Fibroblast of skin of left quadriceps (primary cell): ENCODE measurements around the gene FAXDC2.

Source experiments
- DNase-seq, 2 experiments: peaks; one replicate each; pipeline ENCODE4 v3.0.0-alpha.2; 2013; ENCODE audit warnings: low read depth in 2 of 2

Gene FAXDC2, protein sequence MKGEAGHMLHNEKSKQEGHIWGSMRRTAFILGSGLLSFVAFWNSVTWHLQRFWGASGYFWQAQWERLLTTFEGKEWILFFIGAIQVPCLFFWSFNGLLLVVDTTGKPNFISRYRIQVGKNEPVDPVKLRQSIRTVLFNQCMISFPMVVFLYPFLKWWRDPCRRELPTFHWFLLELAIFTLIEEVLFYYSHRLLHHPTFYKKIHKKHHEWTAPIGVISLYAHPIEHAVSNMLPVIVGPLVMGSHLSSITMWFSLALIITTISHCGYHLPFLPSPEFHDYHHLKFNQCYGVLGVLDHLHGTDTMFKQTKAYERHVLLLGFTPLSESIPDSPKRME

DNA sequence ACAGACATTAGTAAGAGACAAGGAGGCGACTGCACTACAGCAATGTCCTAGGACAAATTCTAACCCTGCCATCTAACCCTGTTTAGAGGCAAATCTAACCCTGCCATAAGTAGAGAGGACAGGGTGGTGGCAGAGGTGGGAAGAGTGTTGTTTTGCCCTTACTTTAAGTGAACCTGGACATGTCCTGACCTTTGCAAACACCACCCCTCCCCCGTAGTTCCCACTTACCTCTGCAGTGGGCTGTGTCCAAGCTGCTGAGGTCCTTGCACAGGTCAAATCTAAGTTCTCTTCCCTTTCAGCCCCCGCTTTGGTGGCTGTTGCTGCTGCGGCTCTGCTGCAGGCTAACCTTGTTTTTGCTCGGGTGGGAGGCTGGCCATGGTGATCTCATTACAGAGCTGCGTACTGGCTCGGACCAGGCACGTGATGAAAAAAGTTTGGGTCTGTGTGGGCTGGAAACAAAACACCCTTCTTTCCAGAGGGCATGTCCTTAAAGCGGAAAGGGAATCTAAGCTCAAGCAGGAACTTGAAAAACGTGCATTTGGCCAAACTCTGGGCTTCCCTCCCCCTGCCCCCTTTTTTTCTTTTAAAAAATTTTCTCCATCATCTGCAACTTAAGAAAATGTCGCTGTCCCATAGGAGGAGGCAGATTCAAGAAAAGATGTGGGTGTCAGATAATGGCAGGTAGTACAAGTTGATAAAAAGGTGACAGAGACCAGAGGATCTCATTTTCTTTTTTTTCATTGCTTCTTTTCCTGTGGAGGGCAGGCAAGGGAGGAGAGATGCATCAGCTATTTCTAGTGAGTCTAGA lies at the start of gene FAXDC2:
FAXDC2 (minus strand) TSS at position 349 of the 808 bp plus-strand sequence. CDS start 12,425 bp downstream, outside the sequence.
- DNase-seq: peak; percentile 52 to 56

DNA sequence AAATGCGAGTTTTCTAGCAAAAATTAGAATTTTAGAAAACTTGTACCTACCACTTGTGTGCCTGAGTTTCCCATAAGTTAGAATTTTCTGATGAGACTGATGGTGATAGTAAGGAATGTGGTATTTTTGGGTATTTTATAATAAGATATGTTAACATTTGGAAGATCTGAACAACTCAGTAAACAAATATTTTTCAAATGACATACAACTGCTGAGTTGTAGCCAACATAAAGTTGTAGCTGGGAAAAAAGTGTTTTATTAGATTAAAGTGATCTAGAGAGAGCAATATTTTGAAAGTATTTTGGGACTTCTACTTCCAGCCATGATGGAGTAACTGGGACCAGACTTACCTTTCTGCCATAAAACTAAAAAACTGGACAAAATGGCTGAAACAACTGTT lies 49.7 kb upstream of the FAXDC2 start:
- no peak for DNase-seq

DNA sequence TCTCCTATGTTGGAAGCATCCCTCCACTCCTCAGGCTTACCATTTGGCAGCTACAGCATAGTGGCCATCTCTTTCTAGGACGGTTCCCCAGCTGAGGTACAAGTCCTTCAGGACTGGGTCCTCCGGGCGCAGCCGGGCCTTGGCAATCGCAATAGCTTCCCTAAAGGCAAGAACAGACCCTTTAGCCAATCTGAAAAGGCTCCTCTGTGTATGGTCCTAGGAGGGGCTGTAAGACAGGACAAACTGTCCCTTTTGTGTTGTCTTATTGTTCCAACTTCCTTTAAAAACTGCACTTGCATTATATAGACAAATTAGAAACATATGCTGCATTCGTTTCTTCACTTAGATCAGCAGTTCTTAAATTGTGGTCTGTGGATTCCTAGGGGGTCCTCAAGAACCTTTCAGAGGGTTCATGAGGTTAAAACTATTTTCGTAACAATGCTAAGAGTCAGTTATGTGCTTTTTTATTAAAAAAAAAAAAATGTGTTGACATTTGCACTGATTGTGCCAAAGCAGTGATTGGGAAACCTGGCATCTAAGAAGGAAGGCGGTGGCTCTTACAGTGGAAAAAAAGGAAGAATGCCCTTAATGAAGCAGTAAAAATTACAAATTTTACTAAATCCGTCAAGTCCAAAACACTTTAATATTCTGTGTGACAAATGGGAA lies 48.9 kb upstream of the FAXDC2 start:
- DNase-seq: no peak

DNA sequence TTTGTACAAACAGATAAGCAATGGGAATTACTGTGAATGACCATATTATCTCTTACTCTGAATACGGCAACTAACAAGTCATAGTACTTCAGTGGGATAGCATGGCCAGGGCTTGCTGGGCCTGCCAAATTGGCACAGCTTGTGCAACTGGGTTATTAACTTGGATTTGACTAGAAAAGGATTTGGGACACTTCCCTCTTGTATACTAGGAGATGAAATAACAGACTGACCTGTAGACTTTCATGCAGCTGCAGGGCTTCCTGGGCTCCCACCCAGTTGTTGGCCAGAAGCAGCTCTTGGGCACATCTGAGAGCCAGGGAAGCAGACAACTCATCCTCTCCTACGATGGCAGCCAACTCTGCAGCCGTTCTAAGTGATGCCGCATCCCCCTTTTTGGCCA lies 47.8 kb upstream of the FAXDC2 start:
- DNase-seq: no peak

DNA sequence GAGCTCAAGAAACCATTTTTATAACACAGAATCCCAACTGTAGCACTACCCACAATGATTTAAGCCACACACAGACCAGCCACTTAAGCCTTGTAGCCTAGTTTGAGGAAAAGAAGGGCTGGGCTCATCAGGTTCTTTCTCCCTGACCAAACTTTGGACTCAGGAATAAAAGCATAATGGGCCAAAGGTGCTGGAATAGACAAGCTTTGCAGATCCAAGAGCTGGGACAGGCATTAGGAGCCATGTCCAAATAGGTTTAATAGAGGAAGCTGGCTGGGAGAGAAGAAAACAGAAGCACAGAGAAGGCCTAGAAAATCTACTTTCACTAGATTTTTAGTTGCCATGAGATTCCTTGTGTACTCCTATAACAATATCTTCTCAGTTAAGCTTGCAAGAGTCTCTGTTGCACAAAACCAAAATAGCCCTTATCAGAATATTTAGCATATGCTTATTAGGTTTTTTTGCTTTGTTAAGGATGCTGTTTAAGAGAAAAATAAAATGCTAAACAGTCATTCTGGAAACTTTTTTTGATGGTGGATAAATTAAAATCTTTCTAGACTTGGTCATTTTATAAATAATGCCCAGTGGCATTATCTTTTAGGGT lies 46.3 kb upstream of the FAXDC2 start:
- no peak for DNase-seq

DNA sequence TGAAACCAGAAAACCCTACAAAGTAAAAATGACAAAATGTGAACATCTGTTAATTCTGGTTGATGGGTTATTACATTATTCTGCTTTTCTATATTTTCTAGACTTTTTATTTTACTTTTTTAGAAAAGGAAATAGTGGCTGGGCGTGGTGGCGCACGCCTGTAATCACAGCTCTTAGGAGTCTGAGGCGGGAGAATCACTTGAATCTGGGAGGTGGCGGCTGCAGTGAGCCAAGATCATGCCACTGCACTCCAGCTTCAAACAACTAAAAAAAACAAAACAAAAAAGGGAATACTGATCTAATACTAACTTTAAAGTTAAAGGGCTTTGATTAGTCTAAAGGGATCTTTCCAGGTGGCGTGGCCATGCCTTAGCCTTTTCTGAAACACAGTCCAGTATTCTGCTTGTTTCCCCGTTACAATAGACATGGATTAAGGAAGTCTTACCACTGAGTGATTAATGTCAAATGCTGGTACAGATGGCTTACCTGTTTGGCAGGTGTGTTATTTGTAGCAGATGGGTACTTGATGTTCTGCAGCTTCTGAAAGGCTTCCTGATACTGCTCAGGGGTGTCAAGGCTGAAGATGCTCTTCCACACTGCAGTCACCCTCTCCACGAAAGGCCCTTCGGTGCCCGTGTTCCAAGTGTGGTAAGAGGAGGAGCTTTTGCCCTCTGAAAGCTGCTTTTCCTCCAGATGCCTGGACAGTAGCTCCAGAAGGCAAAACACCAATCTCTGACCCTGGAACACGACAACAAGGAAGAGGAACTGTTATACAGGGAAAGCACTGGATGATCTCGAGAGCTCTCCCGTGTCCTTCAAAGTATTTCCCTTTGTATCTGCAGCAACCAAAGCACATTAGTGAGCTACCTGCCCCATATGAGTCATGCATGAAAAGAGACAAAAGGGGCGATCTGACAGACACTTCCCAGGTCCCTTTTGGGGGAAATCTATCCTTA lies 45.5 kb upstream of the FAXDC2 start:
- no peak for DNase-seq

DNA sequence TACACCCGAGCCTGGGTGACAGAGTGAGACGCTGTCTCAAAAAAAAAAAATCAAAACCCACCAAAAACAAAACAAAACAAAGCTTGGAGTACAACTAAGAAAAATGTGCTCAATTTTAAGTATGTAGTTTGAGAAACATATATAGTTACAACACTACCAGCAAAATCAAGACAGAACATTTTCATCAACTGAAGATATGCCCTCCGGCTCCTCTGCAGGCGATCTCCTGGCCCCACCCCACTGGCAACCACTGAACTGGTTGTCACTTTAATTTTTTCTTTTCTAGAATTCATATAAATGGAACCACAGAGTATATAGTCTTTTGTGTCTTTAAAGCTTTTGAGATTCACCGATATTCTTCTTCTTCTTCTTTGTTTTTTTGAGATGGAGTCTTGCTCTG lies 43.0 kb upstream of the FAXDC2 start:
- no peak for DNase-seq

DNA sequence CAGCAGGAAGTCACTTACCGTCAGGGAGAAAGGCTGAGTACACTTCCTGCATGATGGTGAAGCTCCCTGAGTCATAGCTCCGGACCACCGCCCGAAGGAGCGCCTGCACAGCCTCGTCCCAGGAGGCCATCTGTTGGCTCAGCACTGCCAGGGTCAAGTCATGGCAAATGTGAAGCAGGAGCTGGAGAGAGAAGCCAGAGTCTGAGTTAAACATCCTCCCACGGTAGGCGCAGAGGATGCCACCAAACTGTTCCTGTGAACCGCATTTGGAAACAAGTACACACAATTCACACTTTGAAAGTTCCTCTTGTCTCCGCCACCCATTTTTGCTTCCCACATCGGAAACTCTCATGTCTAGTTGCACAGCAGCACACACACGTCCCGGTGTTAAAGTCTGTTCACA lies 42.0 kb upstream of the FAXDC2 start:
- no peak for DNase-seq

DNA sequence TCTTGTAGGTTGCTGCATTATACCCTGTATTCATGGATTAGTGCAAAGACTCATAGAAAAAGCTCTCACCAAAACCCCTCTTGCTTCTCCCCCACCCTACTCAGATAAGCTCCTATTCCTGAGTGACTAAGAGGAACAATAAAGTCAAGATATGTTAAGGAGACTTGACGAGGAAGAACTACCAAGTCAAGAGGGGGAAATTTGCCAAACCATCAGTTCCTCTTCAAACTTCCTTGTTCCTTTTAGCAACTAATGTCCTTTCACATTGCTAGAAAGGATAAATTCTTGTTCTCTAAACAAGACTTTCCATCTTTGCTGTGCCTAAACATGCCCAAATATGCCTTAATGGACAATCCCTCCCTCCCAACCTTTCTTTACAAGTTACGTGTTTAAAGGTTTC lies 35.0 kb upstream of the FAXDC2 start:
- DNase-seq: no peak

DNA sequence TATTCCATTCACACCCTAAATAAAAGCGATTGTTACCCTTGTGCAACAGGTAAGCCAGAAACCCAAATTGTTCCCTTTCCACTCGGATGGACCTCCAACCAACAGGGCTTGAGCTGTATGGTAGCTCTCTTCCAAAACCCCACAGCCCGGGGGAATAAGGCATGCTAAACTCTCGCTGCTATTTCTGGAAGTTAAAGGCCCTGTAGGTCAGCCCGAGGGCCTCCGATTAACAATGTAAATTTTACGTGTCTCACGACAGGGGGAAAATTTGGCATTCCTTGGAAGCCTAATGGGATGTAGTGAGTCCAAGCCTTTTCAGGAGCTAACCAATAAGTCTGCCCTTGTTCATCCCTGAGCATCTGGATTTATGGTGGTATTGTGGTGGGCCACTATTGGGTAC lies 34.0 kb upstream of the FAXDC2 start:
- no peak for DNase-seq

DNA sequence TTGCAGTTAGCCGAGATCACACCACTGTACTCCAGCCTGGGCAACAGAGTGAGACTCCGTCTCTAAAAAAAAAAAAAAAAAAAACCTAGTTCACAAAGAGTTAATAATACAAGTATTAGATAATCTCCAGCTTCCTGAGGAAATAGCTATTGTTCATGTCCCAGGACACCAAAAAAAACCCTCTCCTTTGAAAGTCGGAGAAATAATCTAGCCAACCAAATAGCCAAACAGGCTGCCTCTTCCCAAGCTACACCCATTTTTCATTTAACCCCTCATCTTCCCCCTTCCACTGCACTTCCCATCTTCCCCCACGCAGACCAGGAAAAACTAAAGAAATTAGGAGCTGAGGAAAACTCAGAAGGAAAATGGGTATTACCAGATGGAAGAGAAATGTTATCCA lies 31.6 kb upstream of the FAXDC2 start:
- DNase-seq: no peak

DNA sequence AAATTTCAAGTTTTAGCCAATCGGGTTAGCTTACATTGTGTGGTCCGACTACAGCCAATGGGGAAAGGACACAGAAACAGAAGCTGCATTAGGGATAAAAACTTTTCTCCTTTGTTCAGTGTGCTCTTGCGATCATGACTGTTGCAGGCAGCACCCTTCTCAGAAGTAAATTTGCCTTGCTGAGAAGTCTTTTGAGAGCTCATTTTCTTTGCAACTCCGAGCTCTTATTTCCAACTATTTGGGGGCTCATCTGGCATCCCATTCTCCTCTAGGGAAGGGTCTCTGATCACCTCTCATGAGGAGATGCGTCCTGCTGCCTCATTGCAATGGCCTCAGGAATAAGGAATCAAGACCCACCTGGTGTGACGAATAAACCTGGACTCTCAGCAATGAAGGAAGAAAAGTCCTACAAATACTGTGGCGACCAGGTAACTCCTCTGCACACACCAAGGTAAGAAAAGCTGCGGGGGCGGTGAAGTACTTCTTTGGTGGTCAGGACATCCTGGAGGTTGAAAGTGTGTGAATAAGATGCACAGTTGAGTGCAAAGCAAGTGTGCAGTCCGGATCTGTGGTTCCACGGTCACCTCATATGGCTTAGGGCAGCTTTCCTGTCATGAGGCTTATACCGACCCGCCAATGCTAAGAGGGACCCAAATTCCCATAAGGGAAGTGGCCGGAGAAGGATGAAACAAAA lies 28.4 kb upstream of the FAXDC2 start:
- DNase-seq: no peak

DNA sequence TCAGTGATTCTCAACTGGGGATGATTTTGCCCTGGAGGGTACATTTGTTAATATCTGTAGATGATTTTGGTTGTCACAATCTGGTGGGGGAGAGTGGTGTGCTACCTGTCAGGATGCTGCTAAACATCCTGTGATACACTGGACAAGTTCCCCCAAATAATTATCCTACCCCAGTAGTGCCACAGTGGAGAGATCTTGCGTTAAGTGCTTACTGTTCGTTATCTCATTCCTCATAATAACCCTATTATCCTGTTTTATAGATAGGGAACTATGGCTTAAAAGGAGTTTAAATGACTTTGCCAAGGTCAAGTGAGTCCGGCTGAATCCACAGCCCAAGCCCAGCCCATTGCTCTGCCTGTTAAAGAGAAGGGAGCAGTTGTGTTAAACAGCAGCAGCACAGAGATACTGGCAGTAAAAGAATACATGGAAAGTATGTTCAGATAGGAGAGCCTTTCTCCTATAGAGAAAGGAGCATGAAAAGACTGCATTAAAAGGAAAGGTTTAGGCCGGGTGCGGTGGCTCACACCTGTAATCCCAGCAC lies 23.5 kb upstream of the FAXDC2 start:
- DNase-seq: no peak

DNA sequence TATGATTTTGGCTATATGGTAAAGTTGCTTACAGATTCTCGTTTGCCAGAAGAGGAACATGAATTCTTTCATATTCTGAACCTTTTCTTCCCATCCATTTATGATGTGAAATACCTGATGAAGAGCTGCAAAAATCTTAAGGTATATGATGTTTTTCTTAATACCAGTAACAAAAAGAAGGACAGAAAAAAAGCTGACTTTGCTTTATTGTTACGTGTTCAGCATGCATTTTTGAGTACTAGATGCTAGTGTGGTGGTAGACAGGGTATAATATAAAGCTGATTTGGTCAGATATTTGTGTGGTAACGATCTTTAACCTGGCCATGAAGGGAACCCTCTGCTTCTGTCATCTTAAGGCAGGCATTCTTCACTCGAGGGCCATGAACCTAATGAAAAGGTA lies 21.3 kb upstream of the FAXDC2 start:
- DNase-seq: no peak

DNA sequence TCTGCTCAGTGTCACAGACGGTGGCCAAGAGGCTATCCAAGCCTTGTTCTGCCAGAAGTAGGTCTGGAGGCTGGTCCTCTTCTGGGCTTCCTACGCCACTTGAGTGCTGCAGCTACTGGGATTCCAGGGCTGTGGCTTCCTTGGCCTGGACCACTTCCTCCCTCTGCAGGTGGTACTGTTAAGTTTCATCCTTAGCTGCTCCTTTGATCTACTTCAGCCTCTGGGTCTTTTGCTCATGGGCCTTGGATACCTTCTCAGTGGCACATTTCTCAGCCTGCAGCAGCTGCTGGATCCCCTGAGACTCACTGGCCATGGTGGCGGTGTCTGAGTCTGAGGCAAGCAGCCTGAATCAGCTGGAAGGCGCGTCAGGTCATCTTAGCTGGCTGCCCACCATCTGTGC lies 18.3 kb upstream of the FAXDC2 start:
- DNase-seq: no peak

DNA sequence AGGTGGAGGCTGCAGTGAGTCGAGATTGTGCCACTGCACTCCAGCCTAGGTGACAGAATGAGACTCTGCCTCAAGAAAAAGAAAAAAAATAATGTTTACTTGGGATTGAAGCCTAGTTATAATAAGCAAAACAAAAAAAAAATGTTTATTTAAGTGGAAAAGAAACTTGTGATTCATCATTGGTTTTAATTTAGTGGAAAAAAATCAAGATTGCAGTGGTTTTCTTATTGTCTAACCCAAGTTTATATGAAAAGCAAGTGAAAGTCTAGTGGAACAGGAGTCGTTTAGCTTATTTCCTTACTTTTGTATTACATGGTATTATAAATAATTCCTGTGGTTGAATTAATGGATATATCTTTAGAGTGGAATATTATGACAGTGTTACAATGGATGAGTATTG lies 16.4 kb upstream of the FAXDC2 start:
- DNase-seq: no peak

DNA sequence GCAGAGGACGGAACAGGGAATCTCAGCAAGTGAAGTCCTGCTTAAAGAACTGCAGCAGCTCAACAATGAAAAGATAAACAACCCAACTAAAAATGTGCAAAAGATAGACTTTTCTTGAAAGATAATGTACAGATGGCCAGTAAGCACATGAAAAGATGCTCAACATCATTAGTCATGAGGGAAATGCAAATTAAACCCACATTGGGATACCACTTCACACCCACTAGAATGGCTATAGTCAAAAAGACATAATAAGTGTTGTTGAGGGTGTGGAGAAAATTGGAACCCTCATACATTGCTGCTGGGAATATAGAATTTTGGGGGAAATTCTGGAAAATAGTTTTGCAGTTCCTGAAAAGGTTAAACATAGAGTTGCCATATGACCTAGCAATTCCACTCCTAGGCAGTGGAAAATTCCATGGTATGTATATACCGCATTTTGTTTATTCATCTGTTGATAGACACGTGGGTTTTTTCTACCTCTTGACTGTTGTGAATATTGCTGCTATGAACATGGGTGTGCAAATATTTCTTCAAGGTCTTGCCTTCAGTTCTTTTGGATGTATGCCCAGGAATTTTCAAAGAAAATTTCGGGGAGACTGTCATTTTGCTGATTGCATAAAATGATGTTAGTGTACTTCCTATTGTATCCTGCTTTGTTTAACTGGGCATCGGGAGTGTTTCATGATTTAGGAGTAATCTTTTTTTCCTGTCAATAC lies 15.2 kb upstream of the FAXDC2 start:
- peak in 1 of 2 experiments; percentile 20 for DNase-seq

DNA sequence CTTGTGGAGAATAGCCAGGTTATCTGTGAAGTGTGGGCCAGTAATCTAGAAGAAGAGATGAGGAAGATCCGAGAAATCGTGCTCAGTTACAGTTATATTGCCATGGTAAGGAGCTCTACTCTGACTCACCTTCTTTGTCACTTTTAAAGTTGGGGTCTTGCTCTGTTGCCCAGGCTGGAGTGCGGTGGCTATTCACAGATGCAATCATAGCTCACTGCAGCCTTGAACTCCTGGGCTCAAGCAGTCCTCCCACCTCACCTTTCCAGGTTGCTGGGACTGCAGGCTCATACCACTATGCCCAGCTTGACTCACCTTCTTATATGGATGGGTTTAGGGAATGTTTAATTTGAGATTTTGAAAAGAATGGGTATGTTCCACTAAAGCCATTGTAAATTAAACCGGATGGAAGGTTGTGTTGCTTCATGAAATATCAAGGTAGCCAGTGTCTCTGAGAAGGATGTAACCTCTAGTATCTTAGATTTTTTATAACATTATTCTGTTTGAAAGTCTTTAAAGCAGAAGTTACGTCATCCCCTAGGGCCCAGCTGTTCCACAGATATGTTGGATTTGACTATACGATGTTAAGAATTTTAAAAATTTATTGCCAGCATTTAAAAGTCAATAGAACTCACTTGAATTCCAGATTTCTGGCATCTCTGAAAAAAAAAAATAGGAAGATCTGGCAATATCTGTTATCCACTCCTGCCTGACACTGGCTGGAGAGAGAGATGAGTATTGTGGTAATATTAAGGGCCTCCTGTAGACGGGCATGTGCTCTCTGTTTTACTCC lies 13.1 kb upstream of the FAXDC2 start:
- DNase-seq: no peak

DNA sequence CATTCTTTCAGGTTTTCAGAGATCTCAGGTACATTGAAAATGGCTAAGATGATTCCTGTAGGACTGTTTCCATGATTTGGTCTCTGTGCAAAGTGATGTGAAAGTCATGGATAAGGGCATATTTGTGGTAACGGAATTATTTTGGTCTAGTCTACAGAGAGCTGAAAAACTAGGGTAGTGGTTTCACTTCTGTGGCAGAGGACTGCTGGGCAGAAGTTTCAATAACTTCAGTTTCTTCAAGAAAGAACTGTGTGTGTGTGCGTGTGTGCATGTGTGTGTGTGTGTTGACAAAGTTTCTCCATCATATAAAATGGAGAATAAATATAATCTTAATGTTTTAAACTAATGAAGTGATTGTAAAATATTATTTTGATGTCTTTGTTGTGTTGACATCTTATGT lies 12.4 kb upstream of the FAXDC2 start:
- no peak for DNase-seq
